HEK293 (cell line): ENCODE results near the gene APOBEC2.

ENCODE experiments used
- AEBP2 ChIP-seq: fragments of 450-650 bp; formaldehyde crosslinking; IDR thresholded peaks from 2 replicates; pipeline ENCODE4 v1.5.1; 2016; ENCODE audit warnings: missing biosample characterization, missing genetic modification characterization, borderline replicate concordance
- CTCF ChIP-seq: fragments of 450-650 bp; formaldehyde crosslinking; IDR thresholded peaks from 2 replicates; pipeline ENCODE4 v1.5.1; 2016; ENCODE audit warnings: missing biosample characterization, missing genetic modification characterization
- HOXC10 ChIP-seq: sonication (generic); formaldehyde crosslinking; IDR thresholded peaks from 2 replicates; pipeline ENCODE4 v1.8.1; 2023; ENCODE audit warnings: mild to moderate bottlenecking, missing genetic modification reagents
- KLF10 ChIP-seq: fragments of 450-650 bp; IDR thresholded peaks from 2 replicates; pipeline ENCODE4 v1.5.1; 2018; ENCODE audit warnings: missing biosample characterization, mild to moderate bottlenecking, missing genetic modification characterization
- REPIN1 ChIP-seq: fragments of 450-650 bp; formaldehyde crosslinking; IDR thresholded peaks from 2 replicates; pipeline ENCODE4 v1.5.1; 2017; ENCODE audit warnings: missing biosample characterization, missing genetic modification characterization, low read depth
- ZBTB17 ChIP-seq: fragments of 450-650 bp; formaldehyde crosslinking; IDR thresholded peaks from 2 replicates; pipeline ENCODE4 v1.5.1; 2016; ENCODE audit warnings: missing biosample characterization, missing genetic modification characterization
- ZFP3 ChIP-seq: fragments of 450-650 bp; formaldehyde crosslinking; IDR thresholded peaks from 2 replicates; pipeline ENCODE4 v1.5.1; 2016; ENCODE audit warnings: low read depth, missing biosample characterization, missing genetic modification characterization
- ZNF354C ChIP-seq: fragments of 450-650 bp; formaldehyde crosslinking; IDR thresholded peaks from 2 replicates; pipeline ENCODE4 v1.5.1; 2016; ENCODE audit warnings: missing biosample characterization, missing genetic modification characterization, low read depth, borderline replicate concordance
- TF ChIP-seq, protein P1 (sequence below): fragments of 450-650 bp; IDR thresholded peaks from 2 replicates; pipeline ENCODE4 v1.5.1; 2018; ENCODE audit warnings: missing biosample characterization, mild to moderate bottlenecking, missing genetic modification characterization

DNA sequence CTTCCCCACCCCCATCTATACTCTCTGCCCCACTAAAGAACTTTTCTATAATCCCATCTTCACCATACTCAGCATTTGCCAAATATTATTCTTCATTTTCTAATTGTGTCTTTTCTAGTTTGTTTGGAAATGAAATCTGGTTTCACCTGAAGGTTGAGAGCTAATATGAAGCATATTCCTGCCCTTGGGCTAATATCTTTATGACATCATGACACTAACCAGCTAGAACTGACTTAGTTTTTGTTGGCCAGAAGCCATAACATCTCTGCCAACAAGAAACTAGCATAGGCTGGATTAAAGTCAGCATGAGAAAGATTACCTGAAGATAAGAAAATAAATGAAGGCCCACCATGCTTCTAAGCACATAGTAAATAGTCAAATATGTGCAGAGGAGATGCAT is 30.7 kb upstream of the APOBEC2 start:
- no peak for TF ChIP-seq HOXC10
- no peak for TF ChIP-seq ZFP3 (tag by site-specific recombination)
- TF ChIP-seq REPIN1 (tag by site-specific recombination): no peak
- TF ChIP-seq AEBP2 (tag by site-specific recombination): no peak
- no peak for TF ChIP-seq ZNF354C (tag by site-specific recombination)
- TF ChIP-seq ZBTB17: peak; percentile 53
- no peak for TF ChIP-seq CTCF (tag by site-specific recombination)
- no peak; the same call in 1 of the 2 replicates for TF ChIP-seq KLF10 (tag by site-specific recombination)
- TF ChIP-seq, protein P1, sequence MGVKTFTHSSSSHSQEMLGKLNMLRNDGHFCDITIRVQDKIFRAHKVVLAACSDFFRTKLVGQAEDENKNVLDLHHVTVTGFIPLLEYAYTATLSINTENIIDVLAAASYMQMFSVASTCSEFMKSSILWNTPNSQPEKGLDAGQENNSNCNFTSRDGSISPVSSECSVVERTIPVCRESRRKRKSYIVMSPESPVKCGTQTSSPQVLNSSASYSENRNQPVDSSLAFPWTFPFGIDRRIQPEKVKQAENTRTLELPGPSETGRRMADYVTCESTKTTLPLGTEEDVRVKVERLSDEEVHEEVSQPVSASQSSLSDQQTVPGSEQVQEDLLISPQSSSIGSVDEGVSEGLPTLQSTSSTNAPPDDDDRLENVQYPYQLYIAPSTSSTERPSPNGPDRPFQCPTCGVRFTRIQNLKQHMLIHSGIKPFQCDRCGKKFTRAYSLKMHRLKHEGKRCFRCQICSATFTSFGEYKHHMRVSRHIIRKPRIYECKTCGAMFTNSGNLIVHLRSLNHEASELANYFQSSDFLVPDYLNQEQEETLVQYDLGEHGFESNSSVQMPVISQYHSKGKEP: no peak
